Measurements from ENCODE around the gene CD276. TPM values are rescaled to one million over a fixed set of nuclear protein-coding genes. Genes with fewer than 3 reads are reported as not detected.

CD276 gene
- total and polyA plus RNA-seq, 12 donors, result 53.4 to 147 (median 84.1) TPM

GRCh38 chr15:73711526-73711925, 27.3 kb downstream of the CD276 start:
- no peaks in the 10 kb centered on the region for H3K27me3 ChIP-seq
- no peak overlapping the region for H3K27ac ChIP-seq
- H3K36me3 ChIP-seq (replicated peaks in 1 of 2), result peaks cover 0 to 68% of the 10 kb centered on the region in 2 donors
- DNase-seq, result no peak
- H3K4me1 ChIP-seq (replicated peaks in 1 of 2), result no peaks in the 10 kb centered on the region
- no peaks in the 10 kb centered on the region for H3K9me3 ChIP-seq (replicated peaks in 1 of 3)
- TF ChIP-seq POLR2A (IDR thresholded peaks at IDR 0.05) (no peak), CTCF (IDR thresholded peaks at IDR 0.05) (no peak)
- 78 to 94% (median 88%) methylated on average over 4 of the region's 4 CpGs for WGBS, 4 donors
- no peak overlapping the region for H3K4me3 ChIP-seq
- intact Hi-C loops (cut with DNase I), result no loop called here

- Histone ChIP-seq H3K27ac (no peak overlapping the region), H3K9me3 (replicated peaks in 1 of 3) (no peaks in the 10 kb centered on the region), H3K4me3 (no peak overlapping the region), H3K4me1 (replicated peaks in 1 of 2) (no peaks in the 10 kb centered on the region), H3K36me3 (replicated peaks in 1 of 2) (peaks cover 0 to 62% of the 10 kb centered on the region in 2 donors), H3K27me3 (no peaks in the 10 kb centered on the region)
- TF ChIP-seq POLR2A (IDR thresholded peaks at IDR 0.05) (no peak), CTCF (IDR thresholded peaks at IDR 0.05) (no peak)
- no peak for DNase-seq
- intact Hi-C loops (cut with DNase I), result no loop called here
These were observed 27.9 kb downstream of the CD276 start for GRCh38 chr15:73712107-73712506.

GRCh38 chr15:73714695-73715301, 30.6 kb downstream of the CD276 start:
- Histone ChIP-seq H3K4me3 (no peak overlapping the region), H3K9me3 (replicated peaks in 1 of 3) (no peaks in the 10 kb centered on the region), H3K4me1 (replicated peaks in 1 of 2) (no peaks in the 10 kb centered on the region), H3K27me3 (no peaks in the 10 kb centered on the region), H3K36me3 (replicated peaks in 1 of 2) (peaks cover 0 to 42% of the 10 kb centered on the region in 2 donors), H3K27ac (no peak overlapping the region)
- intact Hi-C loops (cut with DNase I), result no loop called here
- TF ChIP-seq CTCF (IDR thresholded peaks at IDR 0.05) (no peak), POLR2A (IDR thresholded peaks at IDR 0.05) (no peak)
- no peak for DNase-seq
- 90 to 99% (median 97%) methylated on average over 5 of the region's 5 CpGs for WGBS, 4 donors

- H3K4me1 ChIP-seq (replicated peaks in 1 of 2), result no peaks in the 10 kb centered on the region
- H3K9me3 ChIP-seq (replicated peaks in 1 of 3), result no peaks in the 10 kb centered on the region
- no peaks in the 10 kb centered on the region for H3K27me3 ChIP-seq
- DNase-seq, result no peak
- no peak overlapping the region for H3K4me3 ChIP-seq
- intact Hi-C loops (cut with DNase I), result no loop called here
- 71 to 86% (median 74%) methylated on average over 3 of the region's 3 CpGs for WGBS, 4 donors
- peaks cover 0 to 35% of the 10 kb centered on the region in 2 donors for H3K36me3 ChIP-seq (replicated peaks in 1 of 2)
- TF ChIP-seq POLR2A (IDR thresholded peaks at IDR 0.05) (no peak), CTCF (IDR thresholded peaks at IDR 0.05) (no peak)
- H3K27ac ChIP-seq, result no peak overlapping the region
These were observed 31.2 kb downstream of the CD276 start for GRCh38 chr15:73715417-73715816.
